ENCODE data around the gene KCNJ1.

GRCh38 chr11:128884054-128884453 is 17.0 kb upstream of the KCNJ1 start:
- TF ChIP-seq CTCF (IDR thresholded peaks at IDR 0.05; ENCODE audit: low read depth, low read length), result no peak
- no peak for TF ChIP-seq EZH2phosphoT487 (IDR thresholded peaks at IDR 0.05; ENCODE audit: low read depth)
